Right renal pelvis (tissue), 4 donors: ENCODE data around the gene MPPED2. TPM values are rescaled to one million over a fixed set of nuclear protein-coding genes. Genes with fewer than 3 reads are reported as not detected.

ENCODE experiments used
- DNase-seq, 4 donors: peaks; one replicate each; pipeline ENCODE4 v3.0.0-alpha.2; 2013; ENCODE audit warnings: low read depth in 4 of 4, low spot score in 3 of 4, missing footprints in 1 of 4
- polyA plus RNA-seq, 4 donors: library from polyadenylated mRNA; unstranded; fragments of 120-200 nt; gene quantifications; one replicate each; pipeline ENCODE4 v1.2.1, GENCODE V29; 2013; ENCODE audit not compliant: insufficient read length in 4 of 4

Gene MPPED2
- polyA plus RNA-seq, 4 donors, result 17.1 to 25.6 (median 22.6) TPM

DNA sequence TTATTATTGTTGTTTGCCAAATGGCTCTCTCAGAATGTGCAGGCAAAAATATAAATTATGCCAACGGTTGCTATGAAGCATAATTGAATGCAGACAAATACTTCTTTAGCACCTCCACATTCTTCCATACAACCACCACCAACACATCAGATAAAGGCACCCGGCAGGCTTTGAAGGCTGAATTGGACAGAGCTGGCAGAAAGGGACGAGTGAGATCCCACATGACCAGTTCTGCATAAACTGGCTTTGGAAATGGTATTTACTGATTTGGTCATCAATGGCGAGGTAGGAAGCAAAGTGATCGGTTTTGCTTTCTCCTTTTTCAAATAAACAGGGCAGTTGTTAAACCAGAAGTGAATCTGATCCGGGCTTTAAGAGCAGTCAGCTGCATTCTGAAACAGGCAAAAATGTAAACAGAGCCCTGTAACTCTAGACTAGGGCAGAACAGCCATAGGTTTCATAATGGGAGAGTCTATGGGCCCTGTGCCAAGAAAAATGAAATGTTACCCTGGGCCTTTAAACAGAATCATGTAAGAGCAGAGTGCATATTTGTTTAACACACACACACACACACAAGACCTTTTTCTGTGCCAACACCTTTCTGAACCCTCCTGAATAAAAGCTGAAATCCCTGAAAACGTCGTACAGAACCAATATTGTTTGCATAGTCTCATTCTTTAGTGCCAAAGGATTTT lies 97.7 kb downstream of the MPPED2 start:
- DNase-seq, result peak; percentile 41 to 73 (median 53)

- no peak for DNase-seq
Measured at GRCh38 chr11:30487200-30487898, 98.8 kb downstream of the MPPED2 start.

GRCh38 chr11:30485756-30486155 lies 100.4 kb downstream of the MPPED2 start:
- DNase-seq, result no peak

GRCh38 chr11:30485222-30485621 lies 100.9 kb downstream of the MPPED2 start:
- no peak for DNase-seq

DNA sequence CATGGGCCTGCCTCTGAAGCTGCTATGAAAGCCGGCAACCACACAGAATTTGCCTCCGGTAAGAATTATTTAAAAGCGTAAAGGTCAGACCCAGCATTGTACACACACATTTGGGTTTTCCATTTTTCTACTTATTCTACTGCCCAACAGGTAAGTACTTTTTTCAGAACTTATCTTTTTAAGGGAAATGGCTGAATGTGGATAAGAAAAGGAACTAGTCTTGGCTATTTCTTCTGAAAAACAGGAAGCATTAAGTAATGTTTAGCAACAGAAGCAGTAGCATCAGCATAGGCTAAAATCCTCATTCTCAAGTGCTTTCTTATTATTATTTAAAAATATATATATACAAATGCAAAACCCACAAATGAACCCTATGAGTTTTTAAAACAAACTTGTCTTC lies 103.1 kb downstream of the MPPED2 start:
- no peak for DNase-seq

DNA sequence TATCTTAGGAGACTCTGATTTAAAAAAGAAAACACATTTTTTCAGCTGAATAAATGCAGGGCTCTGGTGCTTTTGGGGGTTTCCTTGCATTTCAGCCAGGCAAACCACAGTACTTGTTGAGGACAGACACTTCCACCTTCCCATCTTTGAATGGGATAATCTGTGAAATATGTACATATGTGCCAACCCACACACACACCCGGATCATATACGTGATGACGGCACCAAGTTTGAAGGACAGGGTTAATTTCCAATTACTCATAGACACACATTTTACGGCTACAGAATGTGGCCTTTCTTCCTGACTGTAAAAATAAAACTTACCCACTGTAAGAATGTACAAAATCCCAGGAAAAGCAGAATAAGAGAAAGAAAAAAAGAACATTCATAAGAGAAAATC lies 104.4 kb downstream of the MPPED2 start:
- DNase-seq, result no peak

GRCh38 chr11:30481330-30481729 lies 104.8 kb downstream of the MPPED2 start:
- DNase-seq, result no peak

- DNase-seq, result no peak
Measured at GRCh38 chr11:30479899-30480298, 106.3 kb downstream of the MPPED2 start.

GRCh38 chr11:30478923-30479322 lies 107.2 kb downstream of the MPPED2 start:
- DNase-seq, result no peak

DNA sequence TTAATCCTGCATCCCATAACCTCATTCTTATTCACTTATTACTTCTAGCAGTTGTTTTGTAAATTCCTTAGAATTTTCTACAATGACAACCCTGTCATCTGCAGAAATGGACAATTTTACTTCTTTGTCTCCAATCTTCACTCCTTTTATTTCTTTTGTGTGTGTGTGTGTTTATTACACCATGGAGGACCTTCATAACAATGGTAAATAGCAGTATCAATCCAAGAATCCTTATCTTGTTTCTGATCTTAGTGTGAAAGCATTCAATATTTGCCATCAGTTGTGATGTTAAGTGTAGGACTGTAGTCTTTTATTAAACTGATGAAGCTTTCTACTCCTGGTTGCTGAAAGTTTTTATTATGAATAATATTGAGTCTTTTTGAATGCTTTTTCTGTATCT lies 109.1 kb downstream of the MPPED2 start:
- DNase-seq, result no peak

DNA sequence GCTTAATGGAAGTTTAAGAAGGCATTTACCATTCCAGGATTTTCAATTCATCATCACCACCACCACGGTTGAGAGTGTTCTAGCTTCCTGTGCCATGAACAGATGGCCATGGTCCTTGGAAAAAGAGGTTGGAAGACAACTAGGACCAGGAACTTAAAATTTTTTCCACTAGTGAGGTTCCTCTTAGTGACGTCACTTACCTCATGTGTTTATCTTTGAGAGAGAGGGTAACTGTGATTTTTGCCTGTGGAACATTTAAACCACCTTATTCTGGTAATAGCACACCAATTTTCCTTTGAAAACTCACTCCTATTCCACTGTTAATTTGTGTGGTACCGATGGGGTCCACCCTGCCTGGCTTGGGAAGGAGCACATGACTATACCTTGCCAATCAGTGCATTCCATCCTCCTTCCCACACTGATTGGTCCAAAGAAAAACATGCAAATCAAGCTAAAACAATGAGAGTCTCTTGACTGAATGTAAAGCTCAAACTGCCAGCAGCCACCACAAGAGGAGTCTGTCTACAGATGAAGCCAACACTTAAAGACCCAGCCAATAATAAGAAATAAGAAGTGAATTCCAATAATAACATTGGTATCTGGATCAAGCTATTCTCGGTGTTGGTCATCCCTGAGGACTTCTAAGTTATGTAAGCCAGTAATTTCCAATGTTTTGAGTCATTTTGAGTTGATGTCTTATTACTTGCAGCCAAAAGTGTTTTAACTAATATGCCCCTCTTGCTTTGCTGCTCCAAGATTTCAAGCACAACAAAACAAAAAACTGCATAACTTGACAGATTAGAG lies 111.8 kb downstream of the MPPED2 start:
- no peak for DNase-seq

DNA sequence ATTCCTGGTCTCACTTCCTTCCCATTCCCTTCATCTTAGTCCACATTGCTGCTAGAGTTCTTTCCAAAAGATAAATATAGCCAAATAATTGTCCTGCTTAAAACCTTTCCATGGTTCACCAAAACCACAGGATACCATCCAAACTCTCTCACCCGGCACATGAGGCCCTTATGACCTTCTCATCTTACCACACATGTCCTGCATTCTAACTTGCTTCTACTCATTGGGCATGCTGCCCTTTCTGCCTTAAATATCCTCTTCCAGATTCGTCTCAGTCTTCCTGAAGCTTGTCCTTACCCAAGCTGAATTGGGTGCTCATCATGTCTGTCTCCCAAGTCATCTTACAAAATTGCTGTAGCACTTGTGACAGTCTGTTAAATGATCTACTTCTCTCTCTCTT lies 114.9 kb downstream of the MPPED2 start:
- no peak for DNase-seq

GRCh38 chr11:30468881-30469280 lies 117.3 kb downstream of the MPPED2 start:
- no peak for DNase-seq

DNA sequence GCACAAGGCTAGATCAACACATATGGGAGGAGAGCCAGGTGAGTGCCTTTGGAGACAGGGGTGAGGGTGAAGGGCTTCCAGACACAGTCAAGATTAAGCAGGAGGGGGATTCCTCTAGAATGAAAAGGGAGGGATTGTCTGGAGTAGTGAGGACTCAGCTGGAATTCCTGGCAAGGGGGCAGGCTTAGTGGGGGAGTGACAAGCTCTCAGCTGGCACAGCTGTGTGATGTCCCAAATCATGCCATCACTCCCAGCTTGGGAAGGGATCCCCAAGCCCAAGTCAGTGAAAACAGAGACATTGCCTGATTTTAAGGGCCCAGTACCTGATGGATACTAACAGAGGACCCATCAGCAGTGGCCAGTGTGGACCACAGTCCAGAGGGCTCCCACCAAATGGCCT lies 119.0 kb downstream of the MPPED2 start:
- DNase-seq, result no peak

- DNase-seq, result no peak
Measured at GRCh38 chr11:30465623-30466022, 120.5 kb downstream of the MPPED2 start.

DNA sequence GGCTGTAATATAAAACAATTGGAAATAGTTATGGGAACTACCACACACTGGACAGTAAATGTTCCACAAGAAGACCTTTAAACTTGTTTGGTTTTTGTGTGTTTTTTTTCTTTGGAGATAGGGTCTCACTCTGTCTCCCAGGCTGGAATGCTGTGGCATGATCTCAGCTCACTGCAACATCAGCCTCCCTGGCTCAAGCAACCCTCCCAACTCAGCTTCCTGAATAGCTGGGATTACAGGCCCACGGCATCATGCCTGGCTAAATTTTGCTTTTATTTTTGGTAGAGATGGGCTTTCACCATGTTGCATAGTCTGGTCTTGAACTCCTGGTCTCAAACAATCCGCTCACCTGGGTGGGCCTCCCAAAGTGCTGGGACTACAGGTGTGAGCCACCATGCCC lies 121.0 kb downstream of the MPPED2 start:
- DNase-seq, result no peak

- DNase-seq, result no peak
Measured at GRCh38 chr11:30463266-30463665, 122.9 kb downstream of the MPPED2 start.

GRCh38 chr11:30462421-30462820 lies 123.7 kb downstream of the MPPED2 start:
- DNase-seq, result no peak

GRCh38 chr11:30459821-30460220 lies 126.3 kb downstream of the MPPED2 start:
- no peak for DNase-seq

DNA sequence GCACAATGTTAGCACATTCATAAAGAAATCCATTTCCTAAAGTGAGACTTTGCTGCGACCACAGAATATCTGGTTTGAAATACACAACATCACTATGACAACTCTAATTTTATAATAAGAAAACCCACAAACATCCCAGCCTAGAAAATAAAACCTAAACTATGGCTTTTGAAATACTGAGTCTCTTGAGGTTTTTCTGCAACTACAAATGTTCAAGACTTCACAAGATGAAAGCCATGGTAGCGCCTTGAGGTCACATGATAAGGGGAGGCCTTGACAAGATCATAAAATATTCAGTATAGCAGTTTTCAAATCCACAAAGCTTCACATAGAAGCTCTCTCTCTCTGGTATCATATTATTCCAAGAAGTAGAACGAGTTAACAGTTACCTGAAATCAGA lies 126.8 kb downstream of the MPPED2 start:
- DNase-seq, result no peak

- no peak for DNase-seq
Measured at GRCh38 chr11:30458541-30458940, 127.6 kb downstream of the MPPED2 start.

DNA sequence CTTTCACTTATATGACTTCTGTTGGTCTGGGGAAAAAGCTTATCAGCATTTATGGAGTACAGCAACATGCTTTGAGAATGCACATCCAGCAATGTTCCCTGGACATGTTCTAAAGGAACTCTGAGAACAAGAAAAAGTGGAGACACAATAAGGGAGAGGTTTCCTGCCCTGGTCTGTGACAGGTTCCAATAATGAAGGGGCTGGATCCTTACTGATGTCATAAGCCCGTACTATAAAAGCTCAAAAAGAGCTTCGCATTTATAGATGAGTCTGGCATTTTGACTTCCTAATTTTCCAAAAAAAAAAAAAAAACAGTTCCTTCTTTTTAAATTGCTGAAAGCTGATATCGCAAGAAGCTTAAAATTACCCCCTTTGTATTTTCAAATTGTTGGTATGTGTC lies 129.1 kb downstream of the MPPED2 start:
- no peak for DNase-seq
